Fibroblast of lung (primary cell): ENCODE measurements around the gene EBF4. TPM values are rescaled to one million over a fixed set of nuclear protein-coding genes. Genes with fewer than 3 reads are reported as not detected.

Source experiments
- DNase-seq, 2 donors: peaks; one replicate each; pipeline versions ENCODE4 v3.0.0 to v3.0.0-alpha.2; 2010; ENCODE audit warnings: low read depth in 2 of 2
- H2AFZ ChIP-seq: 2 replicates; pipeline ENCODE4 v1.5.1; 2012; ENCODE audit warnings: low read length, control low read depth, inconsistent platforms
- H3K27ac ChIP-seq: 2 replicates; pipeline ENCODE4 v1.5.1; 2011; ENCODE audit warnings: low read length, control low read depth; ENCODE audit not compliant: insufficient read depth
- H3K27me3 ChIP-seq: 2 replicates; pipeline ENCODE4 v1.5.1; 2011; ENCODE audit warnings: mild to moderate bottlenecking, low read length; ENCODE audit not compliant: control insufficient read depth, insufficient read depth
- H3K36me3 ChIP-seq: 2 replicates; pipeline ENCODE4 v1.5.1; 2011; ENCODE audit warnings: low read length; ENCODE audit not compliant: control insufficient read depth, insufficient read depth
- H3K4me1 ChIP-seq: 2 replicates; pipeline ENCODE4 v1.5.1; 2011; ENCODE audit warnings: low read length; ENCODE audit not compliant: control insufficient read depth, insufficient read depth; ENCODE audit errors: extremely low read depth
- H3K4me2 ChIP-seq: 2 replicates; pipeline ENCODE4 v1.5.1; 2011; ENCODE audit warnings: low read length, control low read depth; ENCODE audit not compliant: insufficient read depth; ENCODE audit errors: extremely low read depth
- H3K4me3 ChIP-seq, 4 experiments: fragments of 200-600 bp in 1 of 4; sonication (generic) in 1 of 4; replicated peaks in 1 of 4; 2 replicates each; pipeline ENCODE4 v1.5.1; 2011 to 2016; ENCODE audit warnings: low read length in 4 of 4, low read depth in 3 of 4, mild to moderate bottlenecking in 3 of 4, control low read depth in 2 of 4, inconsistent platforms in 1 of 4, mixed read lengths in 1 of 4; ENCODE audit not compliant: insufficient read depth in 1 of 4; ENCODE audit errors: control extremely low read depth in 1 of 4
- H3K79me2 ChIP-seq: 2 replicates; pipeline ENCODE4 v1.5.1; 2012; ENCODE audit warnings: mild to moderate bottlenecking, low read length, inconsistent platforms; ENCODE audit not compliant: control insufficient read depth, insufficient read depth
- H3K9ac ChIP-seq: 2 replicates; pipeline ENCODE4 v1.5.1; 2011; ENCODE audit warnings: mild to moderate bottlenecking, low read length, control low read depth; ENCODE audit not compliant: insufficient read depth
- H3K9me3 ChIP-seq: 2 replicates; pipeline ENCODE4 v1.5.1; 2012; ENCODE audit warnings: low read depth, low read length; ENCODE audit not compliant: control insufficient read depth, insufficient read depth
- H4K20me1 ChIP-seq: 2 replicates; pipeline ENCODE4 v1.5.1; 2011; ENCODE audit warnings: low read length; ENCODE audit not compliant: control insufficient read depth, insufficient read depth; ENCODE audit errors: extremely low read depth
- EZH2 ChIP-seq: IDR thresholded peaks from 2 replicates; pipeline ENCODE4 v1.5.1; 2012; ENCODE audit warnings: low read length, control low read depth, mild to moderate bottlenecking; ENCODE audit errors: missing control alignments
- polyA plus RNA-seq, 2 donors: library from polyadenylated mRNA; depleted of rRNA in 1 of 2; stranded (reverse) in 1 of 2; unstranded in 1 of 2; fragments of >200 nt; gene quantifications; 2 replicates each; pipeline ENCODE4 v1.2.1, GENCODE V29; 2011 to 2012; ENCODE audit warnings: missing spikeins in 1 of 2
- total RNA-seq: library from RNA; depleted of rRNA; stranded (reverse); fragments of >200 nt; gene quantifications from 2 replicates; pipeline ENCODE4 v1.2.1, GENCODE V29; 2014
- TF ChIP-seq, protein P1 (sequence below), 2 donors: IDR thresholded peaks in 1 of 2; conservative IDR thresholded peaks in 1 of 2; 1 replicate in 1 of 2; 2 replicates in 1 of 2; pipeline ENCODE4 v1.5.1; 2011 to 2012; ENCODE audit warnings: low read length in 2 of 2, control low read depth in 1 of 2, inconsistent platforms in 1 of 2, low read depth in 1 of 2, mild to moderate bottlenecking in 1 of 2

EBF4 gene
- total and polyA plus RNA-seq, 2 donors (not counting 1 experiment from before 2014, with no cell fraction given): 0.35 to 0.99 TPM

DNA sequence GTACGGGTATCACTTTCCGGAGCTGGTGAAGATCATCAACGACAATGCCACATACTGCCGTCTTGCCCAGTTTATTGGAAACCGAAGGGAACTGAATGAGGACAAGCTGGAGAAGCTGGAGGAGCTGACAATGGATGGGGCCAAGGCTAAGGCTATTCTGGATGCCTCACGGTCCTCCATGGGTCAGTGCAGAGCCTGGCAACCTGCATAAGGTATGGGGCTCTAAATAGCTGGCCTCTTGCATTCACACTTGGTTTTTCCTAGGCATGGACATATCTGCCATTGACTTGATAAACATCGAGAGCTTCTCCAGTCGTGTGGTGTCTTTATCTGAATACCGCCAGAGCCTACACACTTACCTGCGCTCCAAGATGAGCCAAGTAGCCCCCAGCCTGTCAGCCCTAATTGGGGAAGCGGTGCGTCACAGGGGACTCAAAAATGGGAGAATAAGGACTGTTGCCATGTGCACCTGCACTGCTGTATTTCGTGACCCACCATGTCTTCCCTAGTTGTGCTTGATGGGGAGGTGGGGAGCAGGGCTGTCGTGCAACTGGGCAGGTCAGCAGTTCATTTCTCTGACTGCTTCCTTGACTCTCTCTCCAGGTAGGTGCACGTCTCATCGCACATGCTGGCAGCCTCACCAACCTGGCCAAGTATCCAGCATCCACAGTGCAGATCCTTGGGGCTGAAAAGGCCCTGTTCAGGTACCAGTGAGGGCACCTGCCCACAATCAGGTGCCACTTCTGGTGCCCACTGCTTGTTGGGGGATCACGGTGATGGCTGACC, 37.1 kb upstream of the EBF4 start:
- Histone ChIP-seq H3K4me2 (no peak overlapping the region), H3K79me2 (peaks cover 42% of the 10 kb centered on the region), H3K27ac (no peak overlapping the region), H3K4me3 (no peak overlapping the region), H4K20me1 (peaks cover 4% of the 10 kb centered on the region), H3K4me1 (peaks cover 8% of the 10 kb centered on the region), H3K36me3 (peaks cover 43% of the 10 kb centered on the region), H2AFZ (no peak overlapping the region), H3K9ac (no peak overlapping the region), H3K9me3 (no peaks in the 10 kb centered on the region), H3K27me3 (no peaks in the 10 kb centered on the region)
- TF ChIP-seq EZH2: no peak
- TF ChIP-seq, protein P1, sequence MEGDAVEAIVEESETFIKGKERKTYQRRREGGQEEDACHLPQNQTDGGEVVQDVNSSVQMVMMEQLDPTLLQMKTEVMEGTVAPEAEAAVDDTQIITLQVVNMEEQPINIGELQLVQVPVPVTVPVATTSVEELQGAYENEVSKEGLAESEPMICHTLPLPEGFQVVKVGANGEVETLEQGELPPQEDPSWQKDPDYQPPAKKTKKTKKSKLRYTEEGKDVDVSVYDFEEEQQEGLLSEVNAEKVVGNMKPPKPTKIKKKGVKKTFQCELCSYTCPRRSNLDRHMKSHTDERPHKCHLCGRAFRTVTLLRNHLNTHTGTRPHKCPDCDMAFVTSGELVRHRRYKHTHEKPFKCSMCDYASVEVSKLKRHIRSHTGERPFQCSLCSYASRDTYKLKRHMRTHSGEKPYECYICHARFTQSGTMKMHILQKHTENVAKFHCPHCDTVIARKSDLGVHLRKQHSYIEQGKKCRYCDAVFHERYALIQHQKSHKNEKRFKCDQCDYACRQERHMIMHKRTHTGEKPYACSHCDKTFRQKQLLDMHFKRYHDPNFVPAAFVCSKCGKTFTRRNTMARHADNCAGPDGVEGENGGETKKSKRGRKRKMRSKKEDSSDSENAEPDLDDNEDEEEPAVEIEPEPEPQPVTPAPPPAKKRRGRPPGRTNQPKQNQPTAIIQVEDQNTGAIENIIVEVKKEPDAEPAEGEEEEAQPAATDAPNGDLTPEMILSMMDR (conservative IDR thresholded peaks at IDR 0.05 in 1 of 2, IDR thresholded peaks at IDR 0.05 in 1 of 2; ENCODE audit: low read depth in 1 of 2, low read length in 2 of 2): no peak
- DNase-seq: no peak

DNA sequence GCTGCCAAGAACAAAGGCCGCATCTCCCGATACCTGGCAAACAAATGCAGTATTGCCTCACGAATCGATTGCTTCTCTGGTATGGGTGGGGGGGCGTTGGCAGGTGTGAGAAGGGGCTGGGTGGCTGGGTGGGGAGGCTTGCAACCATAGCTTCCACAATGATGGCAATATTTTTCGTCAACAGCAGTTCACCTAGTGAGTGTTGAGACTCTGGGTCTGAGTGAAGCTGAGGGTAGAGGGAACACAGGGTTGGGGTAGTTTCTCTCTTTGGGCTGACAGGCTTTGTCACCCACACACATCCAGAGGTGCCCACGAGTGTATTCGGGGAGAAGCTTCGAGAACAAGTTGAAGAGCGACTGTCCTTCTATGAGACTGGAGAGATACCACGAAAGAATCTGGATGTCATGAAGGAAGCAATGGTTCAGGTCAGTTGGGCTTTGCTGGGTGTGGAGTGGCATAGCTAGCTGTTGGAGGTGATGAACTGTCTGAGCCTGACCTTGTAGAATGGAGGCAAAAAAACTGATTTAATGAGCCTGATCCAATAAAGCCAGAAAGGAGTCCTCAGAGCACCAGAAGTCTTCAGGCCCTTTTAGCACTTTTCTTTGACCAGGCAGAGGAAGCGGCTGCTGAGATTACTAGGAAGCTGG, 36.0 kb upstream of the EBF4 start:
- Histone ChIP-seq H3K9me3 (no peaks in the 10 kb centered on the region), H3K9ac (no peak overlapping the region), H3K79me2 (peaks cover 39% of the 10 kb centered on the region), H3K4me1 (peaks cover 8% of the 10 kb centered on the region), H3K4me3 (no peak overlapping the region), H3K4me2 (no peak overlapping the region), H4K20me1 (peaks cover 4% of the 10 kb centered on the region), H3K36me3 (peaks cover 46% of the 10 kb centered on the region), H2AFZ (no peak overlapping the region), H3K27ac (no peak overlapping the region), H3K27me3 (no peaks in the 10 kb centered on the region)
- DNase-seq: no peak
- no peak for TF ChIP-seq EZH2
- TF ChIP-seq, protein P1 (conservative IDR thresholded peaks at IDR 0.05 in 1 of 2, IDR thresholded peaks at IDR 0.05 in 1 of 2; ENCODE audit: low read depth in 1 of 2, low read length in 2 of 2): no peak

DNA sequence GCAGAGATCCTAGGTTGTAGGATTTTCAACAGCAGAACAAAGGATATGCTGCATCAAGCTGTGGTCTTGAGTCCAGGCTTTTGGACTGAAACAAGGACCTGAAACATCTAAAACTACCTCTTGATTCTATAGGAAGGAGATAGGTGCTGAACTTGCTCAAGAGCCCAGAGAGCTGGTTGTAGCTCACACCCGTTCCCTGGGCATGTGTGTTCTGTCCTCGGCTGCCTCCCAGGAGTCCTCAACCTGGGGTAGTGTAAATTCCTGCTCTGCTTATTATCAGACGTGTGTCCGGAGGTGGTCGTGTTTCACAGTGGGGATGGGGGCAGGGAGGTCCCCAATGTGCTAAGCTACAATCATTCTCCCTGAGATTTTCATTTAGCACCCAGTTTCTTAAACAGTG, 35.3 kb upstream of the EBF4 start:
- TF ChIP-seq, protein P1 (conservative IDR thresholded peaks at IDR 0.05 in 1 of 2, IDR thresholded peaks at IDR 0.05 in 1 of 2; ENCODE audit: low read depth in 1 of 2, low read length in 2 of 2): no peak
- no peak for TF ChIP-seq EZH2
- H3K9me3 ChIP-seq: no peaks in the 10 kb centered on the region
- no peak overlapping the region for H3K4me3 ChIP-seq
- peaks cover 46% of the 10 kb centered on the region for H3K36me3 ChIP-seq
- H3K79me2 ChIP-seq: peaks cover 38% of the 10 kb centered on the region
- DNase-seq: no peak
- no peak overlapping the region for H3K27ac ChIP-seq
- H3K4me1 ChIP-seq: peaks cover 8% of the 10 kb centered on the region
- no peak overlapping the region for H2AFZ ChIP-seq
- no peaks in the 10 kb centered on the region for H3K27me3 ChIP-seq
- no peak overlapping the region for H3K4me2 ChIP-seq
- H4K20me1 ChIP-seq: peaks cover 4% of the 10 kb centered on the region
- no peak overlapping the region for H3K9ac ChIP-seq
